Activated CD4-positive, alpha-beta T cell treated with anti-CD3 and anti-CD28 coated beads, Interleukin-2, amount 10 ng/mL, durations not matched to agents 7 days and 5 days (primary cell): ENCODE results near the gene RDM1. TPM values are rescaled to one million over a fixed set of nuclear protein-coding genes. Genes with fewer than 3 reads are reported as not detected.
"Not testable (repeated sequence)": the region's sequence is repeated elsewhere in the genome, so short reads cannot be mapped to it uniquely, and the experiment has no call there.

Experiments used
- CTCF ChIA-PET: fragments of 350-600 bp; sonication (Branson Sonifier 250); formaldehyde crosslinking; loops from one replicate; lab custom pipeline; 2021; ENCODE audit warnings: antibody characterized with exemption; lab: Charles Lee
- POLR2A ChIA-PET: fragments of 350-600 bp; sonication (Branson Sonifier 250); formaldehyde crosslinking; loops from one replicate; lab custom pipeline; 2021; ENCODE audit warnings: antibody characterized with exemption; lab: Charles Lee
- DNase-seq: peaks from one replicate; pipeline ENCODE4 v3.0.0-alpha.2; 2020
- H3K27ac Mint-ChIP-seq: one replicate; pipeline ENCODE4 v1.8.0; 2021; ENCODE audit warnings: mild to moderate bottlenecking, moderate library complexity, mixed read lengths
- H3K27me3 Mint-ChIP-seq: one replicate; pipeline ENCODE4 v1.8.0; 2021; ENCODE audit warnings: mixed read lengths
- H3K36me3 Mint-ChIP-seq: one replicate; pipeline ENCODE4 v1.8.0; 2021; ENCODE audit warnings: low read depth, mixed read lengths
- H3K4me1 Mint-ChIP-seq: one replicate; pipeline ENCODE4 v1.8.0; 2021; ENCODE audit warnings: mixed read lengths
- H3K4me3 Mint-ChIP-seq: one replicate; pipeline ENCODE4 v1.8.0; 2021; ENCODE audit warnings: mild to moderate bottlenecking, moderate library complexity, mixed read lengths
- H3K9me3 Mint-ChIP-seq: one replicate; pipeline ENCODE4 v1.8.0; 2021; ENCODE audit warnings: mixed read lengths
- total RNA-seq, 2 experiments: library from RNA; stranded (reverse); gene quantifications; one replicate each; pipeline ENCODE4 v1.2.3, GENCODE V29; 2021

The RDM1 gene
- total RNA-seq, 2 experiments from 2014 or later: 7.0 to 7.9 TPM

GRCh38 chr17:35953720-35954119 is 23.1 kb upstream of the RDM1 start:
- Mint-ChIP-seq H3K27me3 (peaks cover 39% of the 10 kb centered on the region), H3K4me1 (no peaks in the 10 kb centered on the region), H3K9me3 (no peaks in the 10 kb centered on the region), H3K27ac (no peak overlapping the region), H3K36me3 (no peaks in the 10 kb centered on the region), H3K4me3 (no peak overlapping the region)
- ChIA-PET POLR2A (no interaction called here), CTCF (no interaction called here)
- no peak for DNase-seq

GRCh38 chr17:35949401-35949800 is 18.8 kb upstream of the RDM1 start:
- ChIA-PET CTCF (no interaction called here), POLR2A (no interaction called here)
- Mint-ChIP-seq H3K4me3 (no peak overlapping the region), H3K9me3 (no peaks in the 10 kb centered on the region), H3K4me1 (peaks cover 5% of the 10 kb centered on the region), H3K27ac (no peak overlapping the region), H3K36me3 (no peaks in the 10 kb centered on the region), H3K27me3 (peaks cover 19% of the 10 kb centered on the region)
- DNase-seq: no peak

- Mint-ChIP-seq H3K27me3 (peaks cover 12% of the 10 kb centered on the region), H3K9me3 (no peaks in the 10 kb centered on the region), H3K27ac (no peak overlapping the region), H3K36me3 (no peaks in the 10 kb centered on the region), H3K4me1 (peaks cover 5% of the 10 kb centered on the region), H3K4me3 (no peak overlapping the region)
- CTCF ChIA-PET: interaction anchor here (0.6 to 1.2 kb wide), 4 partner anchors 28 to 1155 kb away, joined by 3 to 5 read pairs (median 3); no protein-coding TSS in a partner anchor
- no peak for DNase-seq
- POLR2A ChIA-PET: no interaction called here
Observed at GRCh38 chr17:35948092-35948491, 17.5 kb upstream of the RDM1 start.

- Mint-ChIP-seq H3K4me1 (peaks cover 8% of the 10 kb centered on the region), H3K27ac (no peak overlapping the region), H3K9me3 (no peaks in the 10 kb centered on the region), H3K27me3 (peaks cover 10% of the 10 kb centered on the region), H3K4me3 (peak overlapping the region; percentile 10), H3K36me3 (no peaks in the 10 kb centered on the region)
- peak; percentile 61 for DNase-seq
- CTCF ChIA-PET: interaction anchor here (0.6 to 1.2 kb wide), 5 partner anchors 15 to 288 kb away, joined by 3 to 5 read pairs (median 4); no protein-coding TSS in a partner anchor
- POLR2A ChIA-PET: no interaction called here
Observed at GRCh38 chr17:35947156-35947585, 16.6 kb upstream of the RDM1 start.

GRCh38 chr17:35944151-35944550 is 13.6 kb upstream of the RDM1 start:
- Mint-ChIP-seq H3K9me3 (no peaks in the 10 kb centered on the region), H3K27ac (no peak overlapping the region), H3K27me3 (peaks cover 6% of the 10 kb centered on the region), H3K4me3 (no peak overlapping the region), H3K36me3 (no peaks in the 10 kb centered on the region), H3K4me1 (peaks cover 8% of the 10 kb centered on the region)
- POLR2A ChIA-PET: no interaction called here
- DNase-seq: no peak
- CTCF ChIA-PET: interaction anchor here (0.7 kb wide), 1 partner anchor 1673 kb away, joined by 3 read pairs; no protein-coding TSS in a partner anchor

GRCh38 chr17:35943537-35943936 is 13.0 kb upstream of the RDM1 start, which contains the start of gene LYZL6:
Gene LYZL6 (minus strand): TSS chr17:35943713. CDS start chr17:35939356, 4,357 bp downstream.
- CTCF ChIA-PET: interaction anchor here (0.7 to 1.0 kb wide), 3 partner anchors 32 to 1674 kb away, joined by 3 to 8 read pairs (median 3); no protein-coding TSS in a partner anchor
- no peak for DNase-seq
- Mint-ChIP-seq H3K27me3 (peaks cover 6% of the 10 kb centered on the region), H3K9me3 (peaks cover 2% of the 10 kb centered on the region), H3K36me3 (no peaks in the 10 kb centered on the region), H3K4me3 (no peak within 1 kb of the TSS), H3K27ac (no peak within 1 kb of the TSS), H3K4me1 (peaks cover 8% of the 10 kb centered on the region)
- POLR2A ChIA-PET: no interaction called here

GRCh38 chr17:35942588-35943186 is 12.1 kb upstream of the RDM1 start:
- Mint-ChIP-seq H3K36me3 (no peaks in the 10 kb centered on the region), H3K4me1 (peaks cover 8% of the 10 kb centered on the region), H3K27ac (no peak overlapping the region), H3K9me3 (peaks cover 2% of the 10 kb centered on the region), H3K27me3 (peaks cover 6% of the 10 kb centered on the region), H3K4me3 (no peak overlapping the region)
- ChIA-PET POLR2A (no interaction called here), CTCF (interaction anchor here (0.7 to 1.0 kb wide), 2 partner anchors 32 to 179 kb away, joined by 3 to 8 read pairs; no protein-coding TSS in a partner anchor)
- DNase-seq: no peak

GRCh38 chr17:35938492-35938891 is 7.9 kb upstream of the RDM1 start:
- DNase-seq, H3K36me3 Mint-ChIP-seq, H3K27ac Mint-ChIP-seq, H3K4me1 Mint-ChIP-seq, POLR2A ChIA-PET, H3K4me3 Mint-ChIP-seq, H3K9me3 Mint-ChIP-seq: not testable (repeated sequence)
- peaks cover 16% of the 10 kb centered on the region for H3K27me3 Mint-ChIP-seq
- CTCF ChIA-PET: interaction anchor here (0.7 to 0.9 kb wide), 3 partner anchors 7 to 878 kb away, joined by 3 to 4 read pairs (median 3); partner anchors contain the start of gene RDM1

GRCh38 chr17:35936063-35936462 is 5.5 kb upstream of the RDM1 start:
- CTCF ChIA-PET: interaction anchor here (0.6 kb wide), 1 partner anchor 57 kb away, joined by 3 read pairs; no protein-coding TSS in a partner anchor
- Mint-ChIP-seq H3K27me3 (peaks cover 10% of the 10 kb centered on the region), H3K27ac (no peak overlapping the region), H3K4me3 (no peak overlapping the region), H3K4me1 (peaks cover 5% of the 10 kb centered on the region), H3K9me3 (peaks cover 2% of the 10 kb centered on the region), H3K36me3 (peaks cover 2% of the 10 kb centered on the region)
- POLR2A ChIA-PET: no interaction called here
- no peak for DNase-seq

- ChIA-PET CTCF (interaction anchor here (0.6 to 1.6 kb wide), 4 partner anchors 39 to 262 kb away, joined by 3 to 5 read pairs (median 4); no protein-coding TSS in a partner anchor), POLR2A (interaction anchor here (0.7 kb wide), 1 partner anchor 32 kb away, joined by 5 read pairs; no protein-coding TSS in a partner anchor)
- H3K27ac Mint-ChIP-seq: no peak overlapping the region
Observed at GRCh38 chr17:35934760-35935159, 4.2 kb upstream of the RDM1 start.

GRCh38 chr17:35932586-35932985 is 2.0 kb upstream of the RDM1 start:
- no peak for DNase-seq
- H3K36me3 Mint-ChIP-seq: peaks cover 8% of the 10 kb centered on the region
- H3K27me3 Mint-ChIP-seq: peaks cover 10% of the 10 kb centered on the region
- CTCF ChIA-PET: interaction anchor here (0.9 to 1.9 kb wide), 3 partner anchors 16 to 24 kb away, joined by 3 to 6 read pairs (median 3); no protein-coding TSS in a partner anchor
- H3K27ac Mint-ChIP-seq: no peak overlapping the region
- H3K9me3 Mint-ChIP-seq: no peaks in the 10 kb centered on the region
- peaks cover 29% of the 10 kb centered on the region for H3K4me1 Mint-ChIP-seq
- no peak overlapping the region for H3K4me3 Mint-ChIP-seq
- POLR2A ChIA-PET: no interaction called here

More at GRCh38 chr17:35934760-35935159, 4.2 kb upstream of the RDM1 start:
- H3K9me3 Mint-ChIP-seq: peaks cover 2% of the 10 kb centered on the region
- H3K36me3 Mint-ChIP-seq: peaks cover 2% of the 10 kb centered on the region
- peaks cover 17% of the 10 kb centered on the region for H3K4me1 Mint-ChIP-seq
- DNase-seq: no peak
- H3K4me3 Mint-ChIP-seq: no peak overlapping the region
- peaks cover 10% of the 10 kb centered on the region for H3K27me3 Mint-ChIP-seq

- Mint-ChIP-seq H3K4me1 (peaks cover 29% of the 10 kb centered on the region), H3K36me3 (peaks cover 8% of the 10 kb centered on the region), H3K4me3 (no peak overlapping the region), H3K27me3 (peaks cover 10% of the 10 kb centered on the region), H3K27ac (peak overlapping the region; percentile 61), H3K9me3 (no peaks in the 10 kb centered on the region)
- ChIA-PET POLR2A (no interaction called here), CTCF (interaction anchor here (0.6 to 1.9 kb wide), 10 partner anchors 7 to 67 kb away, joined by 3 to 6 read pairs (median 3); no protein-coding TSS in a partner anchor)
- DNase-seq: no peak
Observed at GRCh38 chr17:35931794-35932425, 1.3 kb upstream of the RDM1 start.

GRCh38 chr17:35927714-35928113 is 2.9 kb downstream of the RDM1 start:
- no peaks in the 10 kb centered on the region for H3K9me3 Mint-ChIP-seq
- CTCF ChIA-PET: no interaction called here
- no peaks in the 10 kb centered on the region for H3K27me3 Mint-ChIP-seq
- peaks cover 43% of the 10 kb centered on the region for H3K4me1 Mint-ChIP-seq
- peaks cover 32% of the 10 kb centered on the region for H3K36me3 Mint-ChIP-seq
- H3K27ac Mint-ChIP-seq: no peak overlapping the region
- POLR2A ChIA-PET: no interaction called here
- no peak for DNase-seq
- H3K4me3 Mint-ChIP-seq: no peak overlapping the region
